ENCODE data around the gene AP2A2. TPM values are rescaled to one million over a fixed set of nuclear protein-coding genes. Genes with fewer than 3 reads are reported as not detected.

AP2A2 gene
- total and polyA plus RNA-seq, 2 donors (not counting 1 experiment from before 2014, with no cell fraction given), result 53.1 to 57.0 TPM

DNA sequence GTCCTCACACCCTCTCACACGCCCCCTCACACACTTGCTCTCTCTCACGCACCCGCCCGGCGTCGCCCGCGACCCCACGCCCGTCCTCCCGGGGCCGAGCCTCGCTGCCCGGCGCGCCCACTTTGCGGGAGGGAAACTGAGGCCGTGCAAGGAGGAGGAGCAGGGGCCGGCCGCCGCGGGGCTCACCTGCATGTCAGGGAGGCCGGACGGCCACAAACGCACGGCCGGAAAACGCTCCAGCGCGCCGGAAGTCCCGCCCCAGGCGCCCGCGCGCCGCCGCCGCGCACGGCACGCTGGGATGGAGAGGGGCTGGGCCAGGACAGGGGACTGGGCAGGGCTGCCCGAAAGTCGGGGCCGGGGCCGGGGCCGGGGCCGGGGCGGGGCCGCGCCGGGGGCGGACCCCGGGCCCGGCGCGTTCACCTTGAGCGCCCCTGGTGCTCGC is 15.1 kb upstream of the AP2A2 start, which contains the start of gene CHID1:
TSS of gene CHID1 (minus strand) at position 222 of the 442 bp plus-strand sequence. CDS start 5,994 bp downstream, outside the sequence.
- WGBS (ENCODE audit: insufficient coverage), result under 1% methylated on average over 59 of the region's 59 CpGs
- Mint-ChIP-seq H3K27me3 (no peaks in the 10 kb centered on the region), H3K4me1 (peaks cover 26% of the 10 kb centered on the region), H3K9me3 (ENCODE audit: insufficient read depth) (no peaks in the 10 kb centered on the region), H3K27ac (peak within 1 kb of the TSS; percentile 91), H3K4me3 (peak within 1 kb of the TSS; percentile 92)
- peak; percentile 87 for DNase-seq
- ATAC-seq (ENCODE audit: low read depth), result peak; percentile 96
- Histone ChIP-seq H4K20me1 (ENCODE audit: control insufficient read depth, insufficient read depth, low read length, poor library complexity, severe bottlenecking) (peaks cover 10% of the 10 kb centered on the region), H3K4me1 (ENCODE audit: control insufficient read depth in 2 of 2, insufficient read depth in 2 of 2, low read length in 2 of 2) (peaks cover 3 to 23% of the 10 kb centered on the region in 2 donors), H3K27me3 (replicated peaks in 1 of 4; ENCODE audit: control extremely low read depth in 1 of 4, control insufficient read depth in 3 of 4, insufficient read depth in 4 of 4, low read length in 3 of 4) (no peaks in the 10 kb centered on the region), H3K79me2 (ENCODE audit: control insufficient read depth, insufficient read depth, low read length) (peaks cover 27% of the 10 kb centered on the region), H3K4me3 (ENCODE audit: control extremely low read depth in 1 of 5, extremely low read depth in 1 of 5, insufficient read depth in 1 of 5, low read depth in 2 of 5, low read length in 4 of 5) (peak within 1 kb of the TSS in 4 of 5 experiments; percentile 59 to 83 (median 79)), H3K4me2 (replicated peaks; ENCODE audit: low read depth, low read length, poor library complexity, severe bottlenecking) (peak within 1 kb of the TSS; percentile 90), H3K9me3 (ENCODE audit: control extremely low read depth in 1 of 3, control insufficient read depth in 2 of 3, insufficient read depth in 1 of 3, low read length in 2 of 3) (no peaks in the 10 kb centered on the region), H2AFZ (ENCODE audit: insufficient read depth, low read depth, low read length, poor library complexity, severe bottlenecking) (peak within 1 kb of the TSS; percentile 96), H3K9ac (ENCODE audit: low read length) (peak within 1 kb of the TSS; percentile 81), H3K36me3 (replicated peaks in 1 of 2; ENCODE audit: control extremely low read depth in 1 of 2, control insufficient read depth in 1 of 2, extremely low read depth in 1 of 2, insufficient read depth in 2 of 2, low read length in 1 of 2) (no peaks in the 10 kb centered on the region), H3K27ac (ENCODE audit: low read length in 2 of 2) (peak within 1 kb of the TSS in 1 of 2 donors; percentile 74)
- ChIA-PET POLR2A (interaction anchor here (2.7 kb wide), 1 partner anchor 14 kb away, joined by 15 read pairs; the partner anchor contains the start of gene AP2A2), CTCF (interaction anchor here (0.8 kb wide), 1 partner anchor 15 kb away, joined by 4 read pairs; the partner anchor contains the start of gene AP2A2)
- intact Hi-C loops (cut with micrococcal nuclease), result loop anchor here (1.0 to 2.0 kb wide), 2 partner anchors 15 to 68 kb away; partner anchors contain the start of genes AP2A2, POLR2L and TSPAN4
- no peak for TF ChIP-seq CTCF (IDR thresholded peaks at IDR 0.05)
- no peak for TF ChIP-seq EZH2 (IDR thresholded peaks at IDR 0.05; ENCODE audit: borderline replicate concordance, insufficient read depth, low read depth, low read length, poor library complexity, severe bottlenecking)

Data from B cell (primary cell).